ENCODE results near the gene DSTN.

DSTN gene

DNA sequence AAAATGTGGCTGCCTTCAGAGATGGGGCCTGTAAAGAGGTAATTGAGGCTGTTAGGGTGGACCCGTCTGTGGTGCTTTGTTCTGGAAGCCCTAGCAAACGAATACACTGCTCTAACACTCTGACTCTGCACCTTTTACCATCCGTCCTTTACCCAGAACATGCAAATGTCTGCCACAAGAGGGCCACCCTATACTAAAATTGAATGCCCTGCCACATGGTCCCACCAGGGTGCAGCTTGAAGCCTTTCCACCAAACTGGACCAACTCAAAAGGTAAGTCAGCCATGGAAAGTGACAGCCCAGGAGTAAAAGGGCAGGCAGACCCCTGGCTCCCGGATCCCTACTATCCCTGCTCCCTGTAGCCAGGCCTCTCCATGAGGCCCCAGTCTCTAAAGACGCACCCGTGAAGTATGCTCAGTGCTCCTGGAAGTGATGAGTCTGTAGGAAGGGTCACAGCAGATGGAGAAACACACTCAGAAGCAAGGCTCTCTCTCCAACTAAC lies 32.9 kb upstream of the DSTN start:
- H3K36me3 ChIP-seq (ENCODE audit: insufficient read depth, low read length): no peaks in the 10 kb centered on the region
- H3K9me3 ChIP-seq (ENCODE audit: low read length): no peaks in the 10 kb centered on the region
- peaks cover under 1% of the 10 kb centered on the region for H3K4me1 ChIP-seq (ENCODE audit: insufficient read depth, low read length)
- no peak overlapping the region for H3K4me3 ChIP-seq (ENCODE audit: low read length)
- H3K27me3 ChIP-seq (ENCODE audit: insufficient read depth, low read length): peaks cover 7% of the 10 kb centered on the region
- H2AFZ ChIP-seq (ENCODE audit: low read depth, low read length): no peak overlapping the region

- H3K4me1 ChIP-seq (ENCODE audit: insufficient read depth, low read length): no peaks in the 10 kb centered on the region
- no peaks in the 10 kb centered on the region for H3K9me3 ChIP-seq (ENCODE audit: low read length)
- no peak overlapping the region for H2AFZ ChIP-seq (ENCODE audit: low read depth, low read length)
- H3K36me3 ChIP-seq (ENCODE audit: insufficient read depth, low read length): no peaks in the 10 kb centered on the region
- H3K27me3 ChIP-seq (ENCODE audit: insufficient read depth, low read length): peaks cover 7% of the 10 kb centered on the region
- no peak overlapping the region for H3K4me3 ChIP-seq (ENCODE audit: low read length)
These were observed 31.9 kb upstream of the DSTN start for GRCh38 chr20:17537959-17538358.

DNA sequence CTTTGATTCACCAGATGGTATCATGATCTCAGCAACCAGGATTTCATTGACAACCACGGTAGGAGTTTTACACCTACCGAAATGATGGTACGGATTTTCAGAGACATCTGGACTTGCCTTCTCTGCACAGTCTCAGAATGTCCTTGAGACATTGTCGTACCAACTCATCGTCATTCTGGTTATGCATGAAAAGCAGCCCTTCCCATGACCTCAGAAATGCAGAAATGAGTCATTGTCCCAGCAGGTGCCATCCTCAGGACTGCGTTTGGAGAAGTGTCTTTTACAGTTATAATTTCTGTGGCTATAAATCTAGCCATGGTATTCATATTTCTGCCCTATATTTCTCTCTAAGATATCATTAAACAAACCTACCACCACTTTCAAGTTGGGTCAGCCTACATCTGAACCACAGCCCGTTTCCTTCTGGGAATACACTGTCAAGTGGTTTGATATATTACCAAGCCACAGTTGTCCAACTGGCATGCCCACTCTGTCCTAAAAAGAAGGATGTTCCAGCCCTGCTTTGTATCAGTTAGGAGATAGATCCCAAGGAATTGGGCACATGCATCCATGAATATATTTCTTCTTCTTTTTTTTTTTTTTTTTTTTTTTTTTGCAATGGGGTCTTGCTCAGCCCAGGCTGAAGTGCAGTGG lies 31.2 kb upstream of the DSTN start:
- Histone ChIP-seq H3K4me3 (ENCODE audit: low read length) (no peak overlapping the region), H3K9me3 (ENCODE audit: low read length) (no peaks in the 10 kb centered on the region), H3K4me1 (ENCODE audit: insufficient read depth, low read length) (no peaks in the 10 kb centered on the region), H3K27me3 (ENCODE audit: insufficient read depth, low read length) (peaks cover 7% of the 10 kb centered on the region), H2AFZ (ENCODE audit: low read depth, low read length) (no peak overlapping the region), H3K36me3 (ENCODE audit: insufficient read depth, low read length) (no peaks in the 10 kb centered on the region)

GRCh38 chr20:17541596-17541995 lies 28.3 kb upstream of the DSTN start:
- H3K4me3 ChIP-seq (ENCODE audit: low read length): no peak overlapping the region
- H3K4me1 ChIP-seq (ENCODE audit: insufficient read depth, low read length): no peaks in the 10 kb centered on the region
- no peaks in the 10 kb centered on the region for H3K9me3 ChIP-seq (ENCODE audit: low read length)
- H3K36me3 ChIP-seq (ENCODE audit: insufficient read depth, low read length): no peaks in the 10 kb centered on the region
- no peak overlapping the region for H2AFZ ChIP-seq (ENCODE audit: low read depth, low read length)
- peaks cover 4% of the 10 kb centered on the region for H3K27me3 ChIP-seq (ENCODE audit: insufficient read depth, low read length)

GRCh38 chr20:17541996-17542395 lies 27.9 kb upstream of the DSTN start:
- H2AFZ ChIP-seq (ENCODE audit: low read depth, low read length): no peak overlapping the region
- H3K4me1 ChIP-seq (ENCODE audit: insufficient read depth, low read length): no peaks in the 10 kb centered on the region
- H3K36me3 ChIP-seq (ENCODE audit: insufficient read depth, low read length): no peaks in the 10 kb centered on the region
- no peaks in the 10 kb centered on the region for H3K9me3 ChIP-seq (ENCODE audit: low read length)
- H3K27me3 ChIP-seq (ENCODE audit: insufficient read depth, low read length): peaks cover 3% of the 10 kb centered on the region
- no peak overlapping the region for H3K4me3 ChIP-seq (ENCODE audit: low read length)

- Histone ChIP-seq H3K36me3 (ENCODE audit: insufficient read depth, low read length) (no peaks in the 10 kb centered on the region), H3K9me3 (ENCODE audit: low read length) (no peaks in the 10 kb centered on the region), H3K4me3 (ENCODE audit: low read length) (no peak overlapping the region), H2AFZ (ENCODE audit: low read depth, low read length) (no peak overlapping the region), H3K27me3 (ENCODE audit: insufficient read depth, low read length) (peaks cover 3% of the 10 kb centered on the region), H3K4me1 (ENCODE audit: insufficient read depth, low read length) (no peaks in the 10 kb centered on the region)
These were observed 27.4 kb upstream of the DSTN start for GRCh38 chr20:17542481-17542880.

- H3K27me3 ChIP-seq (ENCODE audit: insufficient read depth, low read length): peaks cover 3% of the 10 kb centered on the region
- no peaks in the 10 kb centered on the region for H3K36me3 ChIP-seq (ENCODE audit: insufficient read depth, low read length)
- H3K4me3 ChIP-seq (ENCODE audit: low read length): no peak overlapping the region
- no peaks in the 10 kb centered on the region for H3K9me3 ChIP-seq (ENCODE audit: low read length)
- H2AFZ ChIP-seq (ENCODE audit: low read depth, low read length): no peak overlapping the region
- H3K4me1 ChIP-seq (ENCODE audit: insufficient read depth, low read length): no peaks in the 10 kb centered on the region
These were observed 26.9 kb upstream of the DSTN start for GRCh38 chr20:17542993-17543412.

DNA sequence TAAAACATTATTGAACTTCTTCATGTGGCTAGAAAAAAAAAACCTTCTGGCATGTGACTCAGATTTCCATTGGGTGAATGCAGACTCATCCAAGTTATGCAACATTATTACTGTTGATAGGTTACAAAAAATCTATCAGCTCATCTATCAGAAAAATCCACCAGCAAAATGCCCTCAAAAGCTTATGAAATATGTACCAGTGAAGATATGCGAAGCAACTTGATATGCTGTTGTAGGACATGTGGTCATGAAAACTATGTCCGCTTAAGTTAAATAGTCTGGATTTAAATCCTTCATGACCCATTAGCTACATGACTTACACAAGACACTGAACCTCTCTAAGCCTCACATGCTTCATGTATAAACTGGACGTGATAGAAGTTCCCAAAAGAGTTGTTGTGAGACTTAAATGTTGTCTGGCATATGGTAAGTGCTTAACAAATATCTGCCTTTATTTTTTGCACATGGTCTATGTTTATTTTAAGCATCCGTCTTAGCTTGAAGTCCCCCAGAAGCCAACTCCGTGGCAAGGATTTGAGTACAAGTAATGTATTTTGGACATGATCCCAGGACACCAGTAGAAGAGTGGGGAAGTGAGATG lies 26.2 kb upstream of the DSTN start:
- Histone ChIP-seq H3K4me1 (ENCODE audit: insufficient read depth, low read length) (no peaks in the 10 kb centered on the region), H2AFZ (ENCODE audit: low read depth, low read length) (no peak overlapping the region), H3K36me3 (ENCODE audit: insufficient read depth, low read length) (no peaks in the 10 kb centered on the region), H3K4me3 (ENCODE audit: low read length) (no peak overlapping the region), H3K9me3 (ENCODE audit: low read length) (no peaks in the 10 kb centered on the region), H3K27me3 (ENCODE audit: insufficient read depth, low read length) (peaks cover 3% of the 10 kb centered on the region)

- Histone ChIP-seq H3K9me3 (ENCODE audit: low read length) (no peaks in the 10 kb centered on the region), H2AFZ (ENCODE audit: low read depth, low read length) (no peak overlapping the region), H3K4me3 (ENCODE audit: low read length) (no peak overlapping the region), H3K27me3 (ENCODE audit: insufficient read depth, low read length) (peaks cover 3% of the 10 kb centered on the region), H3K4me1 (ENCODE audit: insufficient read depth, low read length) (no peaks in the 10 kb centered on the region), H3K36me3 (ENCODE audit: insufficient read depth, low read length) (no peaks in the 10 kb centered on the region)
These were observed 24.7 kb upstream of the DSTN start for GRCh38 chr20:17545127-17545526.

DNA sequence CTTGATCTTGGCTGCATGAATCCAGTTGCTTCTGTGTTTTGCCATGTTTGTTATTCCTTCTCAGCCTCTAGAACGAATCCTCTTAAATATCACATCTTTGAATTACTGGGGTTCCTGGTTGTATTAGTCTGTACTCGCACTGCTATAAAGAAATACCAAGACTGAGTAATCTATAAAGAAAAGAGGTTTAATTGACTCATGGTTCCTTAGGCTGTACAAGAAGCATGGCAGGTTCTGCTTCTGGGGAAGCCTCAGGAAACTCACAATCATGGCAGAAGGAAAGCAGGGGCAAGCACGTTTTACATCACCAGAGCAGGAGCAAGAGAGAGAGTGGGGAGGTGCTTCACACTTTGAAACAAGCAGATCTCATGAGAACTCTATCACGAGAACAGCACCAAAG lies 20.7 kb upstream of the DSTN start:
- H3K36me3 ChIP-seq (ENCODE audit: insufficient read depth, low read length): no peaks in the 10 kb centered on the region
- H3K9me3 ChIP-seq (ENCODE audit: low read length): no peaks in the 10 kb centered on the region
- no peaks in the 10 kb centered on the region for H3K4me1 ChIP-seq (ENCODE audit: insufficient read depth, low read length)
- no peak overlapping the region for H3K4me3 ChIP-seq (ENCODE audit: low read length)
- no peak overlapping the region for H2AFZ ChIP-seq (ENCODE audit: low read depth, low read length)
- H3K27me3 ChIP-seq (ENCODE audit: insufficient read depth, low read length): no peaks in the 10 kb centered on the region

GRCh38 chr20:17555106-17555505 lies 14.8 kb upstream of the DSTN start:
- Histone ChIP-seq H3K4me3 (ENCODE audit: low read length) (no peak overlapping the region), H3K36me3 (ENCODE audit: insufficient read depth, low read length) (no peaks in the 10 kb centered on the region), H3K27me3 (ENCODE audit: insufficient read depth, low read length) (no peaks in the 10 kb centered on the region), H3K4me1 (ENCODE audit: insufficient read depth, low read length) (no peaks in the 10 kb centered on the region), H3K9me3 (ENCODE audit: low read length) (no peaks in the 10 kb centered on the region), H2AFZ (ENCODE audit: low read depth, low read length) (no peak overlapping the region)

- H3K27me3 ChIP-seq (ENCODE audit: insufficient read depth, low read length): no peaks in the 10 kb centered on the region
- H3K9me3 ChIP-seq (ENCODE audit: low read length): no peaks in the 10 kb centered on the region
- H3K36me3 ChIP-seq (ENCODE audit: insufficient read depth, low read length): no peaks in the 10 kb centered on the region
- no peak overlapping the region for H2AFZ ChIP-seq (ENCODE audit: low read depth, low read length)
- no peak overlapping the region for H3K4me3 ChIP-seq (ENCODE audit: low read length)
- H3K4me1 ChIP-seq (ENCODE audit: insufficient read depth, low read length): no peaks in the 10 kb centered on the region
These were observed 12.8 kb upstream of the DSTN start for GRCh38 chr20:17556837-17557674.

DNA sequence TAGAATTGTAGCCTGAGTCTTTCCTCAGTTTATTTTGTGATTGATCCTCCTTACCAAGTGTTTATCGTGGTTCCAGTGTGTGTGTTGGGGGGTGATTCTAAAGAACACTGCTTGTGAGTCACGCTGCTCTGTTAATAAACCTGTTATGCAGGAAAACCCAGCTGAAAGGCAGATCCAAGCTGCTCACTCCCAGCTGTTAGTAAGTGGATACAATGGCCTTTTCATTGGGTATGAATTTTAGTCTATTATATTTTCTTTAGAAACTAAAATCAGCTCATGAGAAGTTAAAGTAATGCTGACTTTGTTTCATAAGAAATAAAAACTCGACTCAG lies 12.2 kb upstream of the DSTN start:
- H3K36me3 ChIP-seq (ENCODE audit: insufficient read depth, low read length): no peaks in the 10 kb centered on the region
- no peaks in the 10 kb centered on the region for H3K4me1 ChIP-seq (ENCODE audit: insufficient read depth, low read length)
- no peaks in the 10 kb centered on the region for H3K27me3 ChIP-seq (ENCODE audit: insufficient read depth, low read length)
- no peak overlapping the region for H3K4me3 ChIP-seq (ENCODE audit: low read length)
- H2AFZ ChIP-seq (ENCODE audit: low read depth, low read length): no peak overlapping the region
- H3K9me3 ChIP-seq (ENCODE audit: low read length): no peaks in the 10 kb centered on the region

All from neuron (in vitro differentiated cells).